Endothelial cell of umbilical vein (primary cell): Measurements from ENCODE around the gene CCDC107.

ENCODE experiments used
- EZH2 ChIP-seq: IDR thresholded peaks from 2 replicates; pipeline ENCODE4 v1.6.1; 2012; ENCODE audit warnings: borderline replicate concordance, low read depth, mild to moderate bottlenecking, moderate library complexity, low read length, inconsistent platforms; ENCODE audit not compliant: severe bottlenecking
- FOS ChIP-seq: IDR thresholded peaks from 2 replicates; pipeline ENCODE4 v1.6.1; 2011; ENCODE audit warnings: mild to moderate bottlenecking, low read length, moderate library complexity, borderline replicate concordance; ENCODE audit not compliant: insufficient read depth
- JUN ChIP-seq: IDR thresholded peaks from 2 replicates; pipeline ENCODE4 v1.6.1; 2011; ENCODE audit warnings: borderline replicate concordance, low read depth; ENCODE audit not compliant: insufficient read length, insufficient read depth
- MAX ChIP-seq: IDR thresholded peaks from 2 replicates; pipeline ENCODE4 v1.6.1; 2011; ENCODE audit not compliant: insufficient read depth, insufficient read length
- POLR2A ChIP-seq: IDR thresholded peaks from 2 replicates; pipeline ENCODE4 v1.6.1; 2012; ENCODE audit warnings: low read depth, mild to moderate bottlenecking, control low read depth, low read length
- POLR2AphosphoS5 ChIP-seq: IDR thresholded peaks from 2 replicates; pipeline ENCODE4 v1.6.1; 2012; ENCODE audit warnings: low read depth, mild to moderate bottlenecking, control low read depth, low read length, moderate library complexity; ENCODE audit not compliant: insufficient read depth
- TF ChIP-seq, protein P1 (sequence below), 2 donors: IDR thresholded peaks; 1 replicate in 1 of 2; 2 replicates in 1 of 2; pipeline ENCODE4 v1.5.1; 2011; ENCODE audit warnings: low read length in 2 of 2, mild to moderate bottlenecking in 2 of 2, moderate library complexity in 2 of 2, control low read depth in 1 of 2, inconsistent platforms in 1 of 2, low read depth in 1 of 2; ENCODE audit not compliant: insufficient read depth in 1 of 2; ENCODE audit errors: extremely low read depth in 1 of 2

DNA sequence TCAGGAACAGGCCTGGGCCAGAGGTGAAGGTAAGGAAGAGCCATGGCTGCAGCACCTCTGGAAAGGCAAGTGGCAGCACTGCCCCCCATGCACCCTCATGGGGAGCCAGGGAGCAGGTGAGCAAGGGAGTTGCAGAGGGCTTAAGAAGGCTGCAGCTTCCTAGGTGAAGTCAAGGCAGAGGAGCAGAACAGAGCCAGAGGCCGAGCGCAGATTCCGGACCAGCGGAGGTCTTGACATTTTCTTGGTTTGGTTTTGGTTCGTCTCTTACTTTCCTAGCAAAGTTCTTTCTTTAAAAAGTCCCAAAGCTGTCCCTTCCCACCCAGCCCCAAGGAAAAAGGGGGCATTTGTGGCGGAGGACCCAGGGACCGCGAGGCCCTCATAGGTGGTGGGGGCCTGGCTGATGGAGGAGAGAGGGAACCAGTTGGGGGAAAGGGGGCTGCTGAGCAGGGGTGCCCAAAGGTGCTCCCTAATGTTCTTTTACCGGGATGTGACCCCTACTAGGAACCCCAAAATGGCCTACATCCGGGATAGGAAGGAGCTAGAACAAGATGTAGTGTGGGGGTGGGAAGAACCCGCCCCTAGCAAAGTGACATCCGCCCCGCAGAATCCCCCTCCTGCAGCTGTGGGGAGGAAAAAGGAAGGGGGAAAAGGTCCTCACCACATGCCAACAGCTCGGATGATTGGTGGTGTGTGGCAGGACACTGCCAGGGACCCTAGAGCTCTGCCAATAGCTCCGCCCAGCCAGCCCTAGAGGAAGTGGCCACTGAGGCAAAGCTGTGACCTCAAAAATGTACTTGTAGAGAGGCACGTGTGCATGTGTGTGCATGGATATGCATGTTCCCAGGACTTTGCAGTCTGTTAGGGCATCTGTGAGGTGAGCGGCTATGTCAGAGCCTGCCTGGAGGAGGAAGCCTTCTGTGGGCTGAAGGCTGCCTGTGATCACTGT is 39.0 kb upstream of the CCDC107 start:
- TF ChIP-seq MAX (no peak), EZH2 (no peak), POLR2A (no peak), JUN (no peak), FOS (no peak), POLR2AphosphoS5 (no peak)
- TF ChIP-seq, protein P1, sequence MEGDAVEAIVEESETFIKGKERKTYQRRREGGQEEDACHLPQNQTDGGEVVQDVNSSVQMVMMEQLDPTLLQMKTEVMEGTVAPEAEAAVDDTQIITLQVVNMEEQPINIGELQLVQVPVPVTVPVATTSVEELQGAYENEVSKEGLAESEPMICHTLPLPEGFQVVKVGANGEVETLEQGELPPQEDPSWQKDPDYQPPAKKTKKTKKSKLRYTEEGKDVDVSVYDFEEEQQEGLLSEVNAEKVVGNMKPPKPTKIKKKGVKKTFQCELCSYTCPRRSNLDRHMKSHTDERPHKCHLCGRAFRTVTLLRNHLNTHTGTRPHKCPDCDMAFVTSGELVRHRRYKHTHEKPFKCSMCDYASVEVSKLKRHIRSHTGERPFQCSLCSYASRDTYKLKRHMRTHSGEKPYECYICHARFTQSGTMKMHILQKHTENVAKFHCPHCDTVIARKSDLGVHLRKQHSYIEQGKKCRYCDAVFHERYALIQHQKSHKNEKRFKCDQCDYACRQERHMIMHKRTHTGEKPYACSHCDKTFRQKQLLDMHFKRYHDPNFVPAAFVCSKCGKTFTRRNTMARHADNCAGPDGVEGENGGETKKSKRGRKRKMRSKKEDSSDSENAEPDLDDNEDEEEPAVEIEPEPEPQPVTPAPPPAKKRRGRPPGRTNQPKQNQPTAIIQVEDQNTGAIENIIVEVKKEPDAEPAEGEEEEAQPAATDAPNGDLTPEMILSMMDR (IDR thresholded peaks at IDR 0.05; ENCODE audit: extremely low read depth in 1 of 2, insufficient read depth in 1 of 2, low read depth in 1 of 2, low read length in 2 of 2), result no peak
